SU-DHL-6 (cell line): ENCODE results near the gene AKNAD1.

ENCODE experiments used
- EZH2phosphoT487 ChIP-seq: fragments of 200-600 bp; sonication (generic), shearing (Covaris generic); conservative IDR thresholded peaks from 2 replicates; pipeline ENCODE4 v1.6.1; 2018; ENCODE audit warnings: mild to moderate bottlenecking, antibody characterized with exemption, low read length, moderate library complexity, mixed read lengths
- TF ChIP-seq, protein P1 (sequence below): fragments of 200-600 bp; sonication (generic); IDR thresholded peaks from one replicate; pipeline ENCODE4 v1.5.1; 2017; ENCODE audit warnings: antibody characterized with exemption, mild to moderate bottlenecking, low read length, moderate library complexity; ENCODE audit not compliant: insufficient read depth, poor library complexity, severe bottlenecking

DNA sequence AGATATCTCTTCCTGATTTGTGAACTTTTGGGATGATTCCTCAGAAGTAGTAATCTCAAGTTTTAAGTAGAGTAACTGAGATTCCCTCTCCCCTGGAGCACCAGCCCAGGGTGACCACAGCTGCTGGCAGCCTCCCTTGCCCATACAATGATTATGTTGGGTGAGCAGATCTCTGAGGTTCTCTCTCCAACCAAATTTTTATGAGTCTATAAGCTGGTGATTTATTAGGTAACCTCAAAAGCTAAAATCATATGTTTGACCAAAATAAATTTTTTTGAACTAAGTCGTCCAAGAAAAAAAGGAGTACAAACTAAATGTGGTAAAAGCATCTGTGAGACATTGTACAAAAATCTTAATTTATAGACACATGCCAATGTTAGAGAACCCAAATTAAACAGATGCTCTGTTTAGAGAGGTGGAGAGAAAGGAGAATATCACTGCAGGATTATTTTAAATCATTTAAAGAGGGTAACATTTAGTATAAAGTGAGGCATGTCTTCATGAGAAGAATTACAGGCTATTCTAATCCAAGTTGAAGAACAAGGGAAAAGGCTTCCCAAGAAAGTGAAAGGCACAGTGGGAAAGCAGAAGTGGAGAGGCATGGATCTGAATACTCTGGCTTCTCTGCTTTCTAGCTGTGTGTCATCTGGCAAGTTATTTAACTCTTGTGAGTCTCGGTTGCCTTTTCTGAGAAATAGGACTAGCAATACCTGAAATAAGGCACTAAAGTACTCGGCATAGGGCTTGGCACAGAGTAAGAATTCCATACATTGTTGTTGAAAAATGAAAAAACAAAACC lies 2.5 kb downstream of the AKNAD1 start:
- TF ChIP-seq, protein P1, sequence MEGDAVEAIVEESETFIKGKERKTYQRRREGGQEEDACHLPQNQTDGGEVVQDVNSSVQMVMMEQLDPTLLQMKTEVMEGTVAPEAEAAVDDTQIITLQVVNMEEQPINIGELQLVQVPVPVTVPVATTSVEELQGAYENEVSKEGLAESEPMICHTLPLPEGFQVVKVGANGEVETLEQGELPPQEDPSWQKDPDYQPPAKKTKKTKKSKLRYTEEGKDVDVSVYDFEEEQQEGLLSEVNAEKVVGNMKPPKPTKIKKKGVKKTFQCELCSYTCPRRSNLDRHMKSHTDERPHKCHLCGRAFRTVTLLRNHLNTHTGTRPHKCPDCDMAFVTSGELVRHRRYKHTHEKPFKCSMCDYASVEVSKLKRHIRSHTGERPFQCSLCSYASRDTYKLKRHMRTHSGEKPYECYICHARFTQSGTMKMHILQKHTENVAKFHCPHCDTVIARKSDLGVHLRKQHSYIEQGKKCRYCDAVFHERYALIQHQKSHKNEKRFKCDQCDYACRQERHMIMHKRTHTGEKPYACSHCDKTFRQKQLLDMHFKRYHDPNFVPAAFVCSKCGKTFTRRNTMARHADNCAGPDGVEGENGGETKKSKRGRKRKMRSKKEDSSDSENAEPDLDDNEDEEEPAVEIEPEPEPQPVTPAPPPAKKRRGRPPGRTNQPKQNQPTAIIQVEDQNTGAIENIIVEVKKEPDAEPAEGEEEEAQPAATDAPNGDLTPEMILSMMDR: no peak
- no peak for TF ChIP-seq EZH2phosphoT487
